Astrocyte (in vitro differentiated cells and primary cell): Measurements from ENCODE around the gene TBC1D8. TPM values are rescaled to one million over a fixed set of nuclear protein-coding genes. Genes with fewer than 3 reads are reported as not detected.

ENCODE experiments used
- DNase-seq: peaks from one replicate; pipeline ENCODE4 v3.0.0-alpha.2; 2010; ENCODE audit warnings: low read depth
- FAIRE-seq: peaks from 2 replicates; lab custom pipeline; 2011; peaks lifted over from hg19 to GRCh38; lab: Jason Lieb, UNC
- H2AFZ ChIP-seq: 2 replicates; pipeline ENCODE4 v1.6.0; 2012; ENCODE audit warnings: low read depth, low read length, inconsistent platforms
- H3K27ac ChIP-seq: 2 replicates; pipeline ENCODE4 v1.5.1; 2011; ENCODE audit warnings: low read depth, low read length, inconsistent platforms
- H3K27me3 ChIP-seq: 2 replicates; pipeline ENCODE4 v1.6.0; 2011; ENCODE audit warnings: low read length, inconsistent platforms; ENCODE audit not compliant: insufficient read depth
- H3K36me3 ChIP-seq: 2 replicates; pipeline ENCODE4 v1.5.1; 2011; ENCODE audit warnings: low read length, inconsistent platforms; ENCODE audit not compliant: insufficient read depth
- H3K4me1 ChIP-seq: 2 replicates; pipeline ENCODE4 v1.5.1; 2011; ENCODE audit warnings: low read length, inconsistent platforms; ENCODE audit not compliant: insufficient read depth
- H3K4me2 ChIP-seq: 2 replicates; pipeline ENCODE4 v1.6.0; 2012; ENCODE audit warnings: low read length, inconsistent platforms
- H3K4me3 ChIP-seq: 2 replicates; pipeline ENCODE4 v1.5.1; 2011; ENCODE audit warnings: low read depth, mild to moderate bottlenecking, low read length, inconsistent platforms; ENCODE audit not compliant: insufficient read depth
- H3K79me2 ChIP-seq: 2 replicates; pipeline ENCODE4 v1.6.0; 2012; ENCODE audit warnings: mild to moderate bottlenecking, low read length, inconsistent platforms; ENCODE audit not compliant: insufficient read depth
- H3K9ac ChIP-seq: 2 replicates; pipeline ENCODE4 v1.6.0; 2012; ENCODE audit warnings: mild to moderate bottlenecking, low read length, inconsistent platforms
- H3K9me3 ChIP-seq: 2 replicates; pipeline ENCODE4 v1.5.1; 2012; ENCODE audit warnings: low read depth, mild to moderate bottlenecking, low read length, inconsistent platforms; ENCODE audit not compliant: insufficient read depth
- H4K20me1 ChIP-seq: 2 replicates; pipeline ENCODE4 v1.6.0; 2012; ENCODE audit warnings: low read length, inconsistent platforms; ENCODE audit not compliant: insufficient read depth
- H3K27ac Mint-ChIP-seq: one replicate; pipeline ENCODE4 v1.8.0; 2021; ENCODE audit warnings: mild to moderate bottlenecking, mixed read lengths; ENCODE audit not compliant: unreplicated experiment
- H3K27me3 Mint-ChIP-seq: one replicate; pipeline ENCODE4 v1.8.0; 2021; ENCODE audit warnings: low read depth, mixed read lengths; ENCODE audit not compliant: unreplicated experiment
- H3K36me3 Mint-ChIP-seq: one replicate; pipeline ENCODE4 v1.8.0; 2021; ENCODE audit warnings: low read depth, mixed read lengths; ENCODE audit not compliant: unreplicated experiment
- H3K4me1 Mint-ChIP-seq: one replicate; pipeline ENCODE4 v1.8.0; 2021; ENCODE audit warnings: low read depth, mixed read lengths; ENCODE audit not compliant: unreplicated experiment
- H3K4me3 Mint-ChIP-seq: one replicate; pipeline ENCODE4 v1.8.0; 2021; ENCODE audit warnings: mild to moderate bottlenecking, moderate library complexity, mixed read lengths; ENCODE audit not compliant: unreplicated experiment
- H3K9me3 Mint-ChIP-seq: one replicate; pipeline ENCODE4 v1.8.0; 2021; ENCODE audit warnings: mild to moderate bottlenecking, mixed read lengths; ENCODE audit not compliant: unreplicated experiment
- EZH2 ChIP-seq: IDR thresholded peaks from 2 replicates; pipeline ENCODE4 v1.6.1; 2012; ENCODE audit warnings: mild to moderate bottlenecking, low read length, inconsistent platforms; ENCODE audit not compliant: insufficient read depth
- total RNA-seq: library from RNA; stranded (reverse); gene quantifications from 2 replicates; pipeline ENCODE4 v1.2.1, GENCODE V29; 2021
- TF ChIP-seq, protein P1 (sequence below): IDR thresholded peaks from 2 replicates; pipeline ENCODE4 v1.5.1; 2011; ENCODE audit warnings: low read depth, mild to moderate bottlenecking, inconsistent platforms, low read length, moderate library complexity; ENCODE audit not compliant: insufficient read depth

The TBC1D8 gene
- total RNA-seq, 1 donor from 2014 or later: 2.4 TPM

DNA sequence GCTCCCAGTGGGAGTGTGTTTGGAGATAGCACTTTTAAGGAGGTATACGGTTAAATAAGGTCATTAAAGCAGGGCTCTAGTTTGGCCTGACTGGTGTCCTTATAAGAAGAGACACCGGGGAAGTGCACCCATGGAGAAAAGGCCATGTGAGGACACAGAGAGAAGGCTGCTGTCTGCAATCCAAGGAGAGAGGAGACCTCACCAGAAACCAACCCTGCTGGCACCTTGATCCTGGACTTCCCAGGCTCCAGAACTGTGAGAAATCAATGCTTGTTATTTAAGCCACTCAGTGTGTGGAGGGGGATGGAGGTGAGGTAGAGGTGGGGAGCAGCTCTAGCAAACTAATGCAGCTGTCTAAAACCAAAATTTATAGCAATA lies 87.1 kb downstream of the TBC1D8 start:
- H3K36me3 ChIP-seq: no peaks in the 10 kb centered on the region
- H3K27ac ChIP-seq: no peak overlapping the region
- H3K4me1 ChIP-seq: peaks cover 4% of the 10 kb centered on the region
- H3K4me2 ChIP-seq: no peak overlapping the region
- FAIRE-seq (no peak), DNase-seq (no peak)
- H3K4me3 ChIP-seq: no peak overlapping the region
- no peaks in the 10 kb centered on the region for H3K27me3 ChIP-seq
- H2AFZ ChIP-seq: no peak overlapping the region
- H3K4me1 Mint-ChIP-seq: peaks cover 23% of the 10 kb centered on the region
- no peaks in the 10 kb centered on the region for H3K27me3 Mint-ChIP-seq
- H3K4me3 Mint-ChIP-seq: peak overlapping the region; percentile 37
- peaks cover 2% of the 10 kb centered on the region for H3K9me3 Mint-ChIP-seq
- H3K79me2 ChIP-seq: no peaks in the 10 kb centered on the region
- H4K20me1 ChIP-seq: no peaks in the 10 kb centered on the region
- peak overlapping the region; percentile 77 for H3K27ac Mint-ChIP-seq
- H3K9me3 ChIP-seq: no peaks in the 10 kb centered on the region
- H3K36me3 Mint-ChIP-seq: peaks cover 2% of the 10 kb centered on the region
- H3K9ac ChIP-seq: no peak overlapping the region
- TF ChIP-seq EZH2: no peak
- TF ChIP-seq, protein P1, sequence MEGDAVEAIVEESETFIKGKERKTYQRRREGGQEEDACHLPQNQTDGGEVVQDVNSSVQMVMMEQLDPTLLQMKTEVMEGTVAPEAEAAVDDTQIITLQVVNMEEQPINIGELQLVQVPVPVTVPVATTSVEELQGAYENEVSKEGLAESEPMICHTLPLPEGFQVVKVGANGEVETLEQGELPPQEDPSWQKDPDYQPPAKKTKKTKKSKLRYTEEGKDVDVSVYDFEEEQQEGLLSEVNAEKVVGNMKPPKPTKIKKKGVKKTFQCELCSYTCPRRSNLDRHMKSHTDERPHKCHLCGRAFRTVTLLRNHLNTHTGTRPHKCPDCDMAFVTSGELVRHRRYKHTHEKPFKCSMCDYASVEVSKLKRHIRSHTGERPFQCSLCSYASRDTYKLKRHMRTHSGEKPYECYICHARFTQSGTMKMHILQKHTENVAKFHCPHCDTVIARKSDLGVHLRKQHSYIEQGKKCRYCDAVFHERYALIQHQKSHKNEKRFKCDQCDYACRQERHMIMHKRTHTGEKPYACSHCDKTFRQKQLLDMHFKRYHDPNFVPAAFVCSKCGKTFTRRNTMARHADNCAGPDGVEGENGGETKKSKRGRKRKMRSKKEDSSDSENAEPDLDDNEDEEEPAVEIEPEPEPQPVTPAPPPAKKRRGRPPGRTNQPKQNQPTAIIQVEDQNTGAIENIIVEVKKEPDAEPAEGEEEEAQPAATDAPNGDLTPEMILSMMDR: no peak

DNA sequence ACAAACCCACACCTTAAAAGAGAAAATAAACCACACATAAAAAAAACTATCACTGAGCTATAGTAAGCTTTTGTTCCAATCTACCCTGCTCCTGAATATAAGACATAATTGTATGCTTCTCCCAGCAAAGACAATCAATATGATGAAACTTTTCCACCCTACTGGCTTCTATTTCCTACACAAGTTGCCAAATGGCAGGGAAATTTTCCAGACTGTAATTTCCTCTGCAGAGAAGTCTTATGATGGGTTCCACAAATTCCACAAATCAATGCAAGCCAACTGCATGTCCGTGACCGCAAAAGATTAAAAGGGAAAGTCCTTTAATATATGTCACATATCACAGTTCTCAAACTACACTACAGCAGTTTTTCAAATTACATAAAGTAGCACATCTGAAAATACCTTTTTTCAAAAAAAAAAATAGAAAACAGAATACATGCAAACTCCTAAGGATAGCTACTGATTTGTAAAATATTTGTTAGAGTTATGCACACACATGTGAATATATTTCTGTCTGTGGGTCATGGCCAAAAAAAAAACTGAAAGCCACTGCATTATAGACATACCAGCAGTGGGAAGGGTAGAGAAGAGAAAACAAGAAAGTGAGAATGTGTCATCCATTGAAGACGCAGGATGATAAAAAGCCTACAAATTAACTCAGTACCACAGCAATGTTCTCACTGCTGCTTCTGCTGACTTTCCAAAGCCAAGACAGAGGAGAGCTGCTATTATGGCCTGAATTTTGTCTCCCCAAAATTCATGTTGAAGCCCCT lies 87.6 kb downstream of the TBC1D8 start:
- no peaks in the 10 kb centered on the region for H3K27me3 ChIP-seq
- TF ChIP-seq EZH2: no peak
- TF ChIP-seq, protein P1: no peak
- peak; percentile 5 for FAIRE-seq
- H4K20me1 ChIP-seq: no peaks in the 10 kb centered on the region
- no peak overlapping the region for H3K9ac ChIP-seq
- no peaks in the 10 kb centered on the region for H3K79me2 ChIP-seq
- Mint-ChIP-seq H3K27me3 (no peaks in the 10 kb centered on the region), H3K4me1 (peaks cover 23% of the 10 kb centered on the region), H3K4me3 (peak overlapping the region; percentile 37), H3K27ac (peak overlapping the region; percentile 77), H3K9me3 (peaks cover 2% of the 10 kb centered on the region), H3K36me3 (peaks cover 2% of the 10 kb centered on the region)
- no peak overlapping the region for H3K4me2 ChIP-seq
- no peak overlapping the region for H3K27ac ChIP-seq
- H3K36me3 ChIP-seq: no peaks in the 10 kb centered on the region
- H2AFZ ChIP-seq: no peak overlapping the region
- H3K4me3 ChIP-seq: no peak overlapping the region
- no peaks in the 10 kb centered on the region for H3K9me3 ChIP-seq
- peak; percentile 53 for DNase-seq
- H3K4me1 ChIP-seq: peaks cover 4% of the 10 kb centered on the region

DNA sequence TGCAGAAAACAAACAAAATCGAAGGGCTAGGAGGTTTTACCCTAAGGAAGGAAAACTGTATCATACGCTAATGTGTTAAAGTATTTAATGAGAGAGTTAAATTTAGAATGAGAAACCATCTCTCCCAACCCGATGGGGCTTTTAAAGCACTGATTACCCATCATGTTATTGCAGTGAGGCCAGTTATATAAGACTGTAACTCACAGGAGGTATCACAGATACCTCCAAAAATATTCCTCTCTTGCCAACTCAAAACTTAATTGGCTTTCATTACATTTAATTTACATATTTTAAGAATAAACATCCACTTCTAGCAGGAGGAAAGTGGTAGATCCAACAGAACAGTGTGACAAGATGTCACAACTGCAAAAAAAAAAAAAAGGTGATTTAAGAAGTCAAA lies 92.8 kb downstream of the TBC1D8 start:
- TF ChIP-seq, protein P1: no peak
- no peak for TF ChIP-seq EZH2
- H3K4me2 ChIP-seq: no peak overlapping the region
- H3K9me3 ChIP-seq: no peaks in the 10 kb centered on the region
- peaks cover 8% of the 10 kb centered on the region for H3K9me3 Mint-ChIP-seq
- no peak overlapping the region for H3K4me3 ChIP-seq
- H3K4me1 Mint-ChIP-seq: peaks cover 4% of the 10 kb centered on the region
- no peaks in the 10 kb centered on the region for H3K27me3 Mint-ChIP-seq
- no peaks in the 10 kb centered on the region for H3K27me3 ChIP-seq
- FAIRE-seq (no peak), DNase-seq (no peak)
- no peaks in the 10 kb centered on the region for H3K79me2 ChIP-seq
- no peaks in the 10 kb centered on the region for H3K4me1 ChIP-seq
- H3K36me3 Mint-ChIP-seq: peaks cover 2% of the 10 kb centered on the region
- no peaks in the 10 kb centered on the region for H3K36me3 ChIP-seq
- H3K9ac ChIP-seq: no peak overlapping the region
- H4K20me1 ChIP-seq: no peaks in the 10 kb centered on the region
- H2AFZ ChIP-seq: no peak overlapping the region
- no peak overlapping the region for H3K4me3 Mint-ChIP-seq
- H3K27ac Mint-ChIP-seq: no peak overlapping the region
- H3K27ac ChIP-seq: no peak overlapping the region
